ENCODE data around the gene GPR132. TPM values are rescaled to one million over a fixed set of nuclear protein-coding genes. Genes with fewer than 3 reads are reported as not detected.

Gene GPR132
- total and polyA plus RNA-seq, 2 donors (not counting 3 experiments of a cell fraction or from before 2014, with no cell fraction given): not detected

GRCh38 chr14:105066240-105067071, 1.2 kb upstream of the GPR132 start:
- Histone ChIP-seq H3K27me3 (ENCODE audit: control insufficient read depth in 2 of 2, insufficient read depth in 2 of 2, low read length in 2 of 2) (no peaks in the 10 kb centered on the region), H3K9me1 (replicated peaks; ENCODE audit: control insufficient read depth, extremely low read depth, insufficient read depth, low read length) (no peaks in the 10 kb centered on the region), H3K27ac (ENCODE audit: insufficient read depth, low read depth, low read length) (no peak overlapping the region), H3K4me1 (ENCODE audit: control insufficient read depth, extremely low read depth, insufficient read depth, low read length) (peaks cover 1% of the 10 kb centered on the region), H3K79me2 (ENCODE audit: control insufficient read depth, insufficient read depth, low read length) (no peaks in the 10 kb centered on the region), H3K4me2 (ENCODE audit: insufficient read depth, low read length) (no peak overlapping the region), H4K20me1 (replicated peaks; ENCODE audit: control insufficient read depth, extremely low read depth, insufficient read depth, low read length) (no peaks in the 10 kb centered on the region), H3K9ac (replicated peaks; ENCODE audit: extremely low read depth, insufficient read depth, low read length) (no peak overlapping the region), H3K9me3 (replicated peaks; ENCODE audit: control insufficient read depth, insufficient read depth, low read length) (no peaks in the 10 kb centered on the region), H3K36me3 (ENCODE audit: control insufficient read depth in 2 of 2, extremely low read depth in 1 of 2, insufficient read depth in 2 of 2, low read length in 2 of 2) (no peaks in the 10 kb centered on the region), H3K4me3 (replicated peaks in 1 of 3; ENCODE audit: insufficient read depth in 1 of 3, low read depth in 1 of 3, low read length in 3 of 3) (no peak overlapping the region), H2AFZ (ENCODE audit: low read depth, low read length) (no peak overlapping the region)
- DNase-seq (ENCODE audit: low read depth, low spot score) (no peak), FAIRE-seq (no peak)
- no TSS peak for BruUV-seq (replicated peaks)
- ChIA-PET POLR2A (no interaction called here), CTCF (interaction anchor here (0.7 to 2.0 kb wide), 2 partner anchors 20 to 24 kb away, joined by 3 to 5 read pairs; no protein-coding TSS in a partner anchor)
- dilution Hi-C loops (cut with MboI; ENCODE audit: extremely low pct_ligation_motif_present, low sequenced_read_pairs): no loop called here
- intact Hi-C loops (cut with micrococcal nuclease): no loop called here
- TF ChIP-seq JUN (IDR thresholded peaks at IDR 0.05; ENCODE audit: borderline replicate concordance, insufficient read depth, insufficient read length, low read depth) (no peak), FOS (IDR thresholded peaks at IDR 0.05; ENCODE audit: borderline replicate concordance, insufficient read depth, low read length) (no peak), POLR2A (IDR thresholded peaks at IDR 0.05; ENCODE audit: low read depth, low read length) (no peak), POLR2AphosphoS5 (IDR thresholded peaks at IDR 0.05; ENCODE audit: insufficient read depth, low read depth, low read length) (no peak), MYC (IDR thresholded peaks at IDR 0.05; ENCODE audit: low read depth, low read length) (no peak), EZH2 (IDR thresholded peaks at IDR 0.05; ENCODE audit: borderline replicate concordance, low read depth, low read length, severe bottlenecking) (no peak), GATA2 (IDR thresholded peaks at IDR 0.05; ENCODE audit: insufficient read depth, insufficient read length, low read depth, low read length) (no peak)
- TF ChIP-seq, protein P1, sequence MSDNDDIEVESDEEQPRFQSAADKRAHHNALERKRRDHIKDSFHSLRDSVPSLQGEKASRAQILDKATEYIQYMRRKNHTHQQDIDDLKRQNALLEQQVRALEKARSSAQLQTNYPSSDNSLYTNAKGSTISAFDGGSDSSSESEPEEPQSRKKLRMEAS (IDR thresholded peaks at IDR 0.05; ENCODE audit: insufficient read depth, insufficient read length): no peak
- TF ChIP-seq, protein P2, sequence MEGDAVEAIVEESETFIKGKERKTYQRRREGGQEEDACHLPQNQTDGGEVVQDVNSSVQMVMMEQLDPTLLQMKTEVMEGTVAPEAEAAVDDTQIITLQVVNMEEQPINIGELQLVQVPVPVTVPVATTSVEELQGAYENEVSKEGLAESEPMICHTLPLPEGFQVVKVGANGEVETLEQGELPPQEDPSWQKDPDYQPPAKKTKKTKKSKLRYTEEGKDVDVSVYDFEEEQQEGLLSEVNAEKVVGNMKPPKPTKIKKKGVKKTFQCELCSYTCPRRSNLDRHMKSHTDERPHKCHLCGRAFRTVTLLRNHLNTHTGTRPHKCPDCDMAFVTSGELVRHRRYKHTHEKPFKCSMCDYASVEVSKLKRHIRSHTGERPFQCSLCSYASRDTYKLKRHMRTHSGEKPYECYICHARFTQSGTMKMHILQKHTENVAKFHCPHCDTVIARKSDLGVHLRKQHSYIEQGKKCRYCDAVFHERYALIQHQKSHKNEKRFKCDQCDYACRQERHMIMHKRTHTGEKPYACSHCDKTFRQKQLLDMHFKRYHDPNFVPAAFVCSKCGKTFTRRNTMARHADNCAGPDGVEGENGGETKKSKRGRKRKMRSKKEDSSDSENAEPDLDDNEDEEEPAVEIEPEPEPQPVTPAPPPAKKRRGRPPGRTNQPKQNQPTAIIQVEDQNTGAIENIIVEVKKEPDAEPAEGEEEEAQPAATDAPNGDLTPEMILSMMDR (IDR thresholded peaks at IDR 0.05; ENCODE audit: extremely low read depth in 1 of 2, insufficient read depth in 1 of 2, low read depth in 1 of 2, low read length in 2 of 2): no peak
